Measurements from ENCODE around the gene EFEMP2.
A peak's percentile ranks its signal among the peaks of the same experiment; 100 is the strongest.

Gene EFEMP2

GRCh38 chr11:65891219-65892136 lies 18.9 kb upstream of the EFEMP2 start:
- Histone ChIP-seq H3K9me3 (ENCODE audit: control insufficient read depth, insufficient read depth, low read depth, low read length) (no peaks in the 10 kb centered on the region), H3K27ac (ENCODE audit: low read depth, low read length) (peak overlapping the region; percentile 73; the same call in 1 of the 2 replicates), H3K4me1 (ENCODE audit: control insufficient read depth, insufficient read depth, low read length) (peaks cover 32% of the 10 kb centered on the region), H3K27me3 (ENCODE audit: control insufficient read depth, insufficient read depth, low read length) (peaks cover 14% of the 10 kb centered on the region), H3K36me3 (ENCODE audit: control insufficient read depth, insufficient read depth, low read length) (peaks cover 19% of the 10 kb centered on the region), H3K9ac (ENCODE audit: low read length) (peak overlapping the region; percentile 86), H3K4me3 (ENCODE audit: low read depth, low read length) (peak overlapping the region; percentile 94)

GRCh38 chr11:65890324-65891218 lies 18.0 kb upstream of the EFEMP2 start, which contains the start of gene CCDC85B:
Gene CCDC85B (plus strand): TSS chr11:65890673. CDS start chr11:65890784, 111 bp downstream.
- Histone ChIP-seq H3K9ac (ENCODE audit: low read length) (peak within 1 kb of the TSS; percentile 86), H3K27me3 (ENCODE audit: control insufficient read depth, insufficient read depth, low read length) (peaks cover 14% of the 10 kb centered on the region), H3K27ac (ENCODE audit: low read depth, low read length) (peak within 1 kb of the TSS; percentile 73; the same call in 1 of the 2 replicates), H3K4me1 (ENCODE audit: control insufficient read depth, insufficient read depth, low read length) (peaks cover 32% of the 10 kb centered on the region), H3K9me3 (ENCODE audit: control insufficient read depth, insufficient read depth, low read depth, low read length) (no peaks in the 10 kb centered on the region), H3K4me3 (ENCODE audit: low read depth, low read length) (peak within 1 kb of the TSS; percentile 94), H3K36me3 (ENCODE audit: control insufficient read depth, insufficient read depth, low read length) (peaks cover 19% of the 10 kb centered on the region)

GRCh38 chr11:65888163-65888814 lies 15.7 kb upstream of the EFEMP2 start, which contains the start of gene FIBP:
Gene FIBP (minus strand): TSS chr11:65888471. CDS start chr11:65888418, 53 bp downstream.
- peaks cover 22% of the 10 kb centered on the region for H3K4me1 ChIP-seq (ENCODE audit: control insufficient read depth, insufficient read depth, low read length)
- peak within 1 kb of the TSS; percentile 63 for H3K9ac ChIP-seq (ENCODE audit: low read length)
- H3K9me3 ChIP-seq (ENCODE audit: control insufficient read depth, insufficient read depth, low read depth, low read length), result no peaks in the 10 kb centered on the region
- peak within 1 kb of the TSS; percentile 26; the same call in 1 of the 2 replicates for H3K27ac ChIP-seq (ENCODE audit: low read depth, low read length)
- H3K36me3 ChIP-seq (ENCODE audit: control insufficient read depth, insufficient read depth, low read length), result peaks cover 36% of the 10 kb centered on the region
- H3K27me3 ChIP-seq (ENCODE audit: control insufficient read depth, insufficient read depth, low read length), result peaks cover 14% of the 10 kb centered on the region
- peak within 1 kb of the TSS; percentile 94 for H3K4me3 ChIP-seq (ENCODE audit: low read depth, low read length)

- Histone ChIP-seq H3K9me3 (ENCODE audit: control insufficient read depth, insufficient read depth, low read depth, low read length) (no peaks in the 10 kb centered on the region), H3K27me3 (ENCODE audit: control insufficient read depth, insufficient read depth, low read length) (peaks cover 14% of the 10 kb centered on the region), H3K9ac (ENCODE audit: low read length) (peak overlapping the region; percentile 63), H3K4me3 (ENCODE audit: low read depth, low read length) (peak overlapping the region; percentile 94), H3K36me3 (ENCODE audit: control insufficient read depth, insufficient read depth, low read length) (peaks cover 41% of the 10 kb centered on the region), H3K27ac (ENCODE audit: low read depth, low read length) (no peak overlapping the region), H3K4me1 (ENCODE audit: control insufficient read depth, insufficient read depth, low read length) (peaks cover 22% of the 10 kb centered on the region)
Measured at GRCh38 chr11:65887723-65888162, 15.1 kb upstream of the EFEMP2 start.

- H3K36me3 ChIP-seq (ENCODE audit: control insufficient read depth, insufficient read depth, low read length), result peaks cover 48% of the 10 kb centered on the region
Measured at GRCh38 chr11:65886826-65887722, 14.5 kb upstream of the EFEMP2 start.

GRCh38 chr11:65885808-65886536 lies 13.4 kb upstream of the EFEMP2 start:
- H3K9me3 ChIP-seq (ENCODE audit: control insufficient read depth, insufficient read depth, low read depth, low read length), result no peaks in the 10 kb centered on the region
- no peak overlapping the region for H3K9ac ChIP-seq (ENCODE audit: low read length)
- H3K27me3 ChIP-seq (ENCODE audit: control insufficient read depth, insufficient read depth, low read length), result peaks cover 14% of the 10 kb centered on the region
- H3K4me1 ChIP-seq (ENCODE audit: control insufficient read depth, insufficient read depth, low read length), result peaks cover 15% of the 10 kb centered on the region
- no peak overlapping the region for H3K27ac ChIP-seq (ENCODE audit: low read depth, low read length)
- peaks cover 53% of the 10 kb centered on the region for H3K36me3 ChIP-seq (ENCODE audit: control insufficient read depth, insufficient read depth, low read length)
- H3K4me3 ChIP-seq (ENCODE audit: low read depth, low read length), result no peak overlapping the region

More at GRCh38 chr11:65886826-65887722, 14.5 kb upstream of the EFEMP2 start:
- Histone ChIP-seq H3K9ac (ENCODE audit: low read length) (peak overlapping the region; percentile 63), H3K9me3 (ENCODE audit: control insufficient read depth, insufficient read depth, low read depth, low read length) (no peaks in the 10 kb centered on the region), H3K4me3 (ENCODE audit: low read depth, low read length) (peak overlapping the region; percentile 94), H3K4me1 (ENCODE audit: control insufficient read depth, insufficient read depth, low read length) (peaks cover 19% of the 10 kb centered on the region), H3K27ac (ENCODE audit: low read depth, low read length) (no peak overlapping the region), H3K27me3 (ENCODE audit: control insufficient read depth, insufficient read depth, low read length) (peaks cover 14% of the 10 kb centered on the region)

- no peak overlapping the region for H3K27ac ChIP-seq (ENCODE audit: low read depth, low read length)
- no peak overlapping the region for H3K4me3 ChIP-seq (ENCODE audit: low read depth, low read length)
- H3K27me3 ChIP-seq (ENCODE audit: control insufficient read depth, insufficient read depth, low read length), result peaks cover 13% of the 10 kb centered on the region
- H3K4me1 ChIP-seq (ENCODE audit: control insufficient read depth, insufficient read depth, low read length), result peaks cover 15% of the 10 kb centered on the region
- H3K36me3 ChIP-seq (ENCODE audit: control insufficient read depth, insufficient read depth, low read length), result peaks cover 53% of the 10 kb centered on the region
- no peak overlapping the region for H3K9ac ChIP-seq (ENCODE audit: low read length)
- H3K9me3 ChIP-seq (ENCODE audit: control insufficient read depth, insufficient read depth, low read depth, low read length), result no peaks in the 10 kb centered on the region
Measured at GRCh38 chr11:65885231-65885630, 12.6 kb upstream of the EFEMP2 start.

- H3K36me3 ChIP-seq (ENCODE audit: control insufficient read depth, insufficient read depth, low read length), result peaks cover 53% of the 10 kb centered on the region
Measured at GRCh38 chr11:65884716-65885092, 12.1 kb upstream of the EFEMP2 start.

More at GRCh38 chr11:65884716-65885092, 12.1 kb upstream of the EFEMP2 start:
- Histone ChIP-seq H3K27me3 (ENCODE audit: control insufficient read depth, insufficient read depth, low read length) (peaks cover 8% of the 10 kb centered on the region), H3K9me3 (ENCODE audit: control insufficient read depth, insufficient read depth, low read depth, low read length) (no peaks in the 10 kb centered on the region), H3K27ac (ENCODE audit: low read depth, low read length) (no peak overlapping the region), H3K4me3 (ENCODE audit: low read depth, low read length) (no peak overlapping the region), H3K9ac (ENCODE audit: low read length) (no peak overlapping the region), H3K4me1 (ENCODE audit: control insufficient read depth, insufficient read depth, low read length) (peaks cover 9% of the 10 kb centered on the region)
